MM.1S (cell line): ENCODE measurements around the gene RAPGEF4.

Source experiments
- DNase-seq: peaks from one replicate; pipeline ENCODE4 v3.0.0-alpha.2; 2015
- H2AFZ ChIP-seq: fragments of 300-600 bp; sonication (generic); 2 replicates; pipeline ENCODE4 v1.6.0; 2016; ENCODE audit warnings: antibody characterized with exemption, low read length
- H3F3A ChIP-seq: fragments of 300-600 bp; sonication (generic); 2 replicates; pipeline ENCODE4 v1.6.1; 2016; ENCODE audit warnings: mild to moderate bottlenecking, antibody characterized with exemption, low read length, moderate library complexity, mixed read lengths; ENCODE audit not compliant: insufficient read depth
- H3K27ac ChIP-seq: fragments of 300-600 bp; sonication (generic); 2 replicates; pipeline ENCODE4 v1.5.1; 2016; ENCODE audit warnings: mild to moderate bottlenecking, low read length
- H3K27me3 ChIP-seq: fragments of 300-600 bp; sonication (generic); replicated peaks from 2 replicates; pipeline ENCODE4 v1.6.0; 2016; ENCODE audit warnings: low read length; ENCODE audit not compliant: insufficient read depth
- H3K36me3 ChIP-seq: fragments of 300-600 bp; sonication (generic); replicated peaks from 2 replicates; pipeline ENCODE4 v1.6.1; 2016; ENCODE audit warnings: mild to moderate bottlenecking, low read length, mixed read lengths; ENCODE audit not compliant: insufficient read depth
- H3K4me1 ChIP-seq: fragments of 300-600 bp; sonication (generic); 2 replicates; pipeline ENCODE4 v1.6.1; 2016; ENCODE audit warnings: low read length, mixed read lengths
- H3K4me2 ChIP-seq: fragments of 300-600 bp; sonication (generic); 2 replicates; pipeline ENCODE4 v1.6.0; 2016; ENCODE audit warnings: low read depth, low read length
- H3K4me3 ChIP-seq: fragments of 300-600 bp; sonication (generic); 2 replicates; pipeline ENCODE4 v1.5.1; 2016; ENCODE audit warnings: low read length, mixed read lengths
- H3K79me2 ChIP-seq: fragments of 300-600 bp; sonication (generic); 2 replicates; pipeline ENCODE4 v1.6.1; 2016; ENCODE audit warnings: mixed run types, low read length, mixed read lengths
- H3K9ac ChIP-seq: fragments of 300-600 bp; sonication (generic); 2 replicates; pipeline ENCODE4 v1.6.1; 2016; ENCODE audit warnings: low read length, mixed read lengths
- H3K9me2 ChIP-seq: fragments of 300-600 bp; sonication (generic); replicated peaks from 2 replicates; pipeline ENCODE4 v1.6.1; 2016; ENCODE audit warnings: mild to moderate bottlenecking, low read length, mixed read lengths; ENCODE audit not compliant: insufficient read depth
- H3K9me3 ChIP-seq: fragments of 300-600 bp; sonication (generic); replicated peaks from 2 replicates; pipeline ENCODE4 v1.6.1; 2016; ENCODE audit warnings: mild to moderate bottlenecking, low read length, mixed read lengths; ENCODE audit not compliant: insufficient read depth
- H4K20me1 ChIP-seq: fragments of 300-600 bp; sonication (generic); 2 replicates; pipeline ENCODE4 v1.6.1; 2016; ENCODE audit warnings: mild to moderate bottlenecking, low read length, moderate library complexity, mixed read lengths; ENCODE audit not compliant: insufficient read depth
- EZH2 ChIP-seq: fragments of 300-600 bp; sonication (generic); optimal IDR thresholded peaks from 2 replicates; pipeline ENCODE3; 2017; ENCODE audit warnings: low read depth, mild to moderate bottlenecking, antibody characterized with exemption, low read length, mixed read lengths
- EZH2phosphoT487 ChIP-seq: fragments of 300-600 bp; sonication (generic); IDR thresholded peaks from 2 replicates; pipeline ENCODE4 v1.6.1; 2018; ENCODE audit warnings: antibody characterized with exemption, low read length
- TF ChIP-seq, protein P1 (sequence below): fragments of 300-600 bp; sonication (generic); IDR thresholded peaks from 2 replicates; pipeline ENCODE4 v1.5.1; 2016; ENCODE audit warnings: antibody characterized with exemption, low read length, mixed read lengths

Gene RAPGEF4

GRCh38 chr2:172712251-172712650 lies 23.4 kb upstream of the RAPGEF4 start:
- Histone ChIP-seq H3K4me2 (no peak overlapping the region), H3K9me3 (no peaks in the 10 kb centered on the region), H3F3A (no peaks in the 10 kb centered on the region), H3K27ac (no peak overlapping the region), H4K20me1 (no peaks in the 10 kb centered on the region), H2AFZ (no peak overlapping the region), H3K9ac (no peak overlapping the region), H3K9me2 (no peaks in the 10 kb centered on the region), H3K27me3 (no peaks in the 10 kb centered on the region), H3K4me1 (no peaks in the 10 kb centered on the region), H3K36me3 (no peaks in the 10 kb centered on the region), H3K4me3 (no peak overlapping the region), H3K79me2 (no peaks in the 10 kb centered on the region)
- TF ChIP-seq, protein P1, sequence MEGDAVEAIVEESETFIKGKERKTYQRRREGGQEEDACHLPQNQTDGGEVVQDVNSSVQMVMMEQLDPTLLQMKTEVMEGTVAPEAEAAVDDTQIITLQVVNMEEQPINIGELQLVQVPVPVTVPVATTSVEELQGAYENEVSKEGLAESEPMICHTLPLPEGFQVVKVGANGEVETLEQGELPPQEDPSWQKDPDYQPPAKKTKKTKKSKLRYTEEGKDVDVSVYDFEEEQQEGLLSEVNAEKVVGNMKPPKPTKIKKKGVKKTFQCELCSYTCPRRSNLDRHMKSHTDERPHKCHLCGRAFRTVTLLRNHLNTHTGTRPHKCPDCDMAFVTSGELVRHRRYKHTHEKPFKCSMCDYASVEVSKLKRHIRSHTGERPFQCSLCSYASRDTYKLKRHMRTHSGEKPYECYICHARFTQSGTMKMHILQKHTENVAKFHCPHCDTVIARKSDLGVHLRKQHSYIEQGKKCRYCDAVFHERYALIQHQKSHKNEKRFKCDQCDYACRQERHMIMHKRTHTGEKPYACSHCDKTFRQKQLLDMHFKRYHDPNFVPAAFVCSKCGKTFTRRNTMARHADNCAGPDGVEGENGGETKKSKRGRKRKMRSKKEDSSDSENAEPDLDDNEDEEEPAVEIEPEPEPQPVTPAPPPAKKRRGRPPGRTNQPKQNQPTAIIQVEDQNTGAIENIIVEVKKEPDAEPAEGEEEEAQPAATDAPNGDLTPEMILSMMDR: no peak
- TF ChIP-seq EZH2 (no peak), EZH2phosphoT487 (no peak)
- no peak for DNase-seq

- Histone ChIP-seq H3K27me3 (no peaks in the 10 kb centered on the region), H3K9me2 (no peaks in the 10 kb centered on the region), H3K4me1 (no peaks in the 10 kb centered on the region), H3K9ac (no peak overlapping the region), H3F3A (no peaks in the 10 kb centered on the region), H3K9me3 (no peaks in the 10 kb centered on the region), H3K4me3 (no peak overlapping the region), H3K79me2 (no peaks in the 10 kb centered on the region), H3K27ac (no peak overlapping the region), H4K20me1 (no peaks in the 10 kb centered on the region), H3K4me2 (no peak overlapping the region), H2AFZ (no peak overlapping the region), H3K36me3 (no peaks in the 10 kb centered on the region)
- DNase-seq: no peak
- TF ChIP-seq EZH2 (no peak), EZH2phosphoT487 (no peak)
- TF ChIP-seq, protein P1: no peak
Observed at GRCh38 chr2:172713365-172713875, 22.2 kb upstream of the RAPGEF4 start.

DNA sequence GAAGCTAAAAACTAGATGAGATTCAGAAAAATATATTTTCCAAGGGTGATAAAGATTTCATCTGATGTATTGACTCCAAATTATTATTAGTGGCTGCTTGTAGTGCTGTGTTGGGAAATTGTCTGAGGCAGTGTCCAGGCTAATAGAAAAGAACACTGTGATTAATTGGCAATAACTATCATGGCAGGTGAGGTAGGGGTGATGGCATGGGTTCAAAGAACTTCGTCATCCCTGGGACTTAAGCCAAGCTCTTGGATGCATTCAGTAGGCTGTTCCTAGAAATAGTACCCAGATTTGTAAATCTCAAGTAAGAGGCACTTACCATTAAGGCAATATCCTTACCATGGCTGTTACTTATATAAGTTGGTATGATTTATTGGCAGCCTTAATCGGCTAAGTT lies 13.2 kb upstream of the RAPGEF4 start:
- H3F3A ChIP-seq: no peaks in the 10 kb centered on the region
- no peaks in the 10 kb centered on the region for H3K27me3 ChIP-seq
- H4K20me1 ChIP-seq: no peaks in the 10 kb centered on the region
- H3K27ac ChIP-seq: no peak overlapping the region
- H3K9me3 ChIP-seq: no peaks in the 10 kb centered on the region
- no peaks in the 10 kb centered on the region for H3K36me3 ChIP-seq
- no peak overlapping the region for H3K4me3 ChIP-seq
- no peaks in the 10 kb centered on the region for H3K9me2 ChIP-seq
- TF ChIP-seq EZH2phosphoT487 (no peak), EZH2 (no peak)
- TF ChIP-seq, protein P1: no peak
- H3K79me2 ChIP-seq: no peaks in the 10 kb centered on the region
- no peak overlapping the region for H3K4me2 ChIP-seq
- H2AFZ ChIP-seq: no peak overlapping the region
- no peak overlapping the region for H3K9ac ChIP-seq
- H3K4me1 ChIP-seq: no peaks in the 10 kb centered on the region
- DNase-seq: no peak
